PC-3 (cell line): Measurements from ENCODE around the gene RGS12. TPM values are rescaled to one million over a fixed set of nuclear protein-coding genes. Genes with fewer than 3 reads are reported as not detected.

ENCODE experiments used
- ATAC-seq: fragments of 200-7000 bp; cut with Tn5 transposase; 2 replicates; pipeline ENCODE4 v1.9.1; 2020; ENCODE audit warnings: mild to moderate bottlenecking, moderate library complexity
- BruUV-seq: library from RNA; stranded (reverse); fragments of 400-500 nt; replicated peaks from 2 replicates; lab custom pipeline; 2021; lab: Mats Ljungman, UMichigan
- CTCF ChIA-PET: fragments of 300-600 bp; sonication (Branson Sonifier 250); formaldehyde crosslinking; loops from one replicate; lab custom pipeline; 2022; ENCODE audit warnings: antibody characterized with exemption; lab: Charles Lee
- POLR2A ChIA-PET: fragments of 300-600 bp; sonication (Branson Sonifier 250); formaldehyde crosslinking; loops from one replicate; lab custom pipeline; 2022; ENCODE audit warnings: antibody characterized with exemption; ENCODE audit not compliant: unreplicated experiment; lab: Charles Lee
- DNase-seq: peaks from one replicate; pipeline ENCODE4 v3.0.0-alpha.2; 2015
- H2AFZ ChIP-seq: fragments of 300-600 bp; sonication (generic); 2 replicates; pipeline ENCODE4 v1.6.0; 2016; ENCODE audit warnings: antibody characterized with exemption, low read length
- H3F3A ChIP-seq: fragments of 300-600 bp; sonication (generic); one replicate; pipeline ENCODE4 v1.6.0; 2017; ENCODE audit warnings: antibody characterized with exemption, low read length, control low read depth, mild to moderate bottlenecking; ENCODE audit not compliant: unreplicated experiment
- H3K27ac ChIP-seq: fragments of 300-600 bp; sonication (generic); 2 replicates; pipeline ENCODE4 v1.5.1; 2016; ENCODE audit warnings: mild to moderate bottlenecking, low read length
- H3K27me3 ChIP-seq: fragments of 300-600 bp; sonication (generic); 2 replicates; pipeline ENCODE4 v1.6.1; 2016; ENCODE audit warnings: low read length, mixed read lengths
- H3K36me3 ChIP-seq: fragments of 300-600 bp; sonication (generic); 2 replicates; pipeline ENCODE4 v1.6.1; 2016; ENCODE audit warnings: low read depth, mixed run types, low read length, mixed read lengths
- H3K4me1 ChIP-seq: fragments of 300-600 bp; sonication (generic); 2 replicates; pipeline ENCODE4 v1.5.1; 2016; ENCODE audit warnings: low read length; ENCODE audit not compliant: insufficient read depth
- H3K4me2 ChIP-seq: fragments of 300-600 bp; sonication (generic); 2 replicates; pipeline ENCODE4 v1.6.0; 2016; ENCODE audit warnings: low read length
- H3K4me3 ChIP-seq: fragments of 300-600 bp; sonication (generic); 2 replicates; pipeline ENCODE4 v1.5.1; 2016; ENCODE audit warnings: mild to moderate bottlenecking, low read length, mixed read lengths
- H3K79me2 ChIP-seq: fragments of 300-600 bp; sonication (generic); 2 replicates; pipeline ENCODE4 v1.6.1; 2017; ENCODE audit warnings: low read length, mixed read lengths
- H3K9ac ChIP-seq: fragments of 300-600 bp; sonication (generic); 2 replicates; pipeline ENCODE4 v1.6.0; 2016; ENCODE audit warnings: mild to moderate bottlenecking, low read length
- H3K9me2 ChIP-seq: fragments of 300-600 bp; sonication (generic); replicated peaks from 2 replicates; pipeline ENCODE4 v1.6.1; 2016; ENCODE audit warnings: mixed run types, low read length, mixed read lengths
- H3K9me3 ChIP-seq: fragments of 300-600 bp; sonication (generic); 2 replicates; pipeline ENCODE4 v1.6.1; 2016; ENCODE audit warnings: low read length, mixed read lengths
- H4K20me1 ChIP-seq: fragments of 300-600 bp; sonication (generic); 2 replicates; pipeline ENCODE4 v1.6.1; 2016; ENCODE audit warnings: low read length, mixed read lengths
- CTCF ChIP-seq: fragments of 300-600 bp; sonication (generic); conservative IDR thresholded peaks from 2 replicates; pipeline ENCODE4 v1.5.1; 2017; ENCODE audit warnings: antibody characterized with exemption, low read depth, mild to moderate bottlenecking, low read length
- EZH2 ChIP-seq: fragments of 300-600 bp; sonication (generic); IDR thresholded peaks from one replicate; pipeline ENCODE4 v1.6.1; 2017; ENCODE audit warnings: antibody characterized with exemption, mild to moderate bottlenecking, low read length; ENCODE audit not compliant: unreplicated experiment
- EZH2phosphoT487 ChIP-seq: fragments of 300-600 bp; sonication (generic); IDR thresholded peaks from 2 replicates; pipeline ENCODE4 v1.6.1; 2018; ENCODE audit warnings: mild to moderate bottlenecking, antibody characterized with exemption, low read length, borderline replicate concordance
- intact Hi-C: fragments of 100-400 bp; cut with micrococcal nuclease; formaldehyde crosslinking; loops from 2 replicates; pipeline ENCODE4 v1.9.0; 2023
- total RNA-seq: library from RNA; depleted of rRNA; stranded (reverse); fragments of >200 nt; gene quantifications from 2 replicates; pipeline ENCODE4 v1.2.3, GENCODE V29; 2014

Gene RGS12
- total RNA-seq, 1 experiment from 2014 or later, result 10.3 TPM

GRCh38 chr4:3268395-3269104 is 24.3 kb upstream of the RGS12 start:
- no peaks in the 10 kb centered on the region for H3K79me2 ChIP-seq

GRCh38 chr4:3269105-3269927 is 23.5 kb upstream of the RGS12 start:
- ChIA-PET POLR2A (no interaction called here), CTCF (no interaction called here)
- H3K4me1 ChIP-seq, result no peaks in the 10 kb centered on the region
- H4K20me1 ChIP-seq, result no peaks in the 10 kb centered on the region
- BruUV-seq, result no TSS peak
- H3F3A ChIP-seq, result no peaks in the 10 kb centered on the region
- H2AFZ ChIP-seq, result no peak overlapping the region
- no peaks in the 10 kb centered on the region for H3K27me3 ChIP-seq
- no peaks in the 10 kb centered on the region for H3K79me2 ChIP-seq
- H3K9me2 ChIP-seq, result no peaks in the 10 kb centered on the region
- no peaks in the 10 kb centered on the region for H3K36me3 ChIP-seq
- no peaks in the 10 kb centered on the region for H3K9me3 ChIP-seq
- no peak overlapping the region for H3K9ac ChIP-seq
- ATAC-seq, result no peak
- no peak overlapping the region for H3K4me2 ChIP-seq
- no peak for DNase-seq
- no peak overlapping the region for H3K4me3 ChIP-seq
- H3K27ac ChIP-seq, result no peak overlapping the region
- TF ChIP-seq EZH2, result no peak
- TF ChIP-seq EZH2phosphoT487, result no peak
- no peak for TF ChIP-seq CTCF
- intact Hi-C loops, result no loop called here

More at GRCh38 chr4:3268395-3269104, 24.3 kb upstream of the RGS12 start:
- Histone ChIP-seq H2AFZ (no peak overlapping the region), H3K27ac (no peak overlapping the region), H3K4me2 (no peak overlapping the region), H3K4me3 (no peak overlapping the region), H3K36me3 (no peaks in the 10 kb centered on the region), H3F3A (no peaks in the 10 kb centered on the region), H3K4me1 (no peaks in the 10 kb centered on the region), H3K9me3 (no peaks in the 10 kb centered on the region), H3K9ac (no peak overlapping the region), H3K27me3 (no peaks in the 10 kb centered on the region), H4K20me1 (no peaks in the 10 kb centered on the region), H3K9me2 (no peaks in the 10 kb centered on the region)
- ChIA-PET CTCF (no interaction called here), POLR2A (no interaction called here)
- BruUV-seq, result no TSS peak
- DNase-seq (no peak), ATAC-seq (no peak)
- intact Hi-C loops, result no loop called here
- TF ChIP-seq EZH2phosphoT487, result no peak
- TF ChIP-seq EZH2, result no peak
- no peak for TF ChIP-seq CTCF
